Adrenal gland (tissue), 5 donors: ENCODE measurements around the gene CSTPP1.

Experiments used
- POLR2A ChIP-seq, 2 donors: fragments of 450-650 bp; IDR thresholded peaks; one replicate each; pipeline ENCODE4 v1.6.1; 2017; ENCODE audit warnings: antibody characterized with exemption in 2 of 2, mild to moderate bottlenecking in 2 of 2, moderate library complexity in 1 of 2
- TF ChIP-seq, protein P1 (sequence below), 6 experiments: fragments of 450-650 bp in 4 of 6; fragments of 200-600 bp in 2 of 6; sonication (generic) in 1 of 6; IDR thresholded peaks; 1 replicate in 5 of 6; 2 replicates in 1 of 6; pipeline versions ENCODE4 v1.5.1 to v1.8.0; 2016 to 2021; ENCODE audit warnings: antibody characterized with exemption in 6 of 6, mild to moderate bottlenecking in 2 of 6, moderate library complexity in 1 of 6
- donor health status: DM: no; HTN: no; CAD: no.

DNA sequence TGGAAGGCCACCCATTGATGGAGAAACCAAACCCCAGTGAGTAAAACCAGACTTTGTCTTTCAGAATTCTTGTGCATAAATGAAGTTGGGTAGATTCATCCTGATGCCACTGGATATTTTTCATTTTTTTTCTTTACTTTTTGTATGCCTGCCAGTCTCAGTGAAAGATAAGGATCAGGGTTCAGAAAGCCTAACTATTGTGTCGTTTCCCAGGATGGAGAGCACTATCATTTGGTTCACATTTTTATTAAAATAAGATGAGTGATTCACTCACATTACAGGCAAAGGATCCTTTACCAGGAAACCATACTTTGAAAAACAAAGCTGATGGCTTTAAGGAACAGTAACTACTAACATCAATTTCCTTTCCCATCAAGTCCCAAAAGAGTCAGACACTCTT is 188.1 kb downstream of the CSTPP1 start:
- TF ChIP-seq POLR2A (IDR thresholded peaks at IDR 0.05), result no peak
- TF ChIP-seq, protein P1, sequence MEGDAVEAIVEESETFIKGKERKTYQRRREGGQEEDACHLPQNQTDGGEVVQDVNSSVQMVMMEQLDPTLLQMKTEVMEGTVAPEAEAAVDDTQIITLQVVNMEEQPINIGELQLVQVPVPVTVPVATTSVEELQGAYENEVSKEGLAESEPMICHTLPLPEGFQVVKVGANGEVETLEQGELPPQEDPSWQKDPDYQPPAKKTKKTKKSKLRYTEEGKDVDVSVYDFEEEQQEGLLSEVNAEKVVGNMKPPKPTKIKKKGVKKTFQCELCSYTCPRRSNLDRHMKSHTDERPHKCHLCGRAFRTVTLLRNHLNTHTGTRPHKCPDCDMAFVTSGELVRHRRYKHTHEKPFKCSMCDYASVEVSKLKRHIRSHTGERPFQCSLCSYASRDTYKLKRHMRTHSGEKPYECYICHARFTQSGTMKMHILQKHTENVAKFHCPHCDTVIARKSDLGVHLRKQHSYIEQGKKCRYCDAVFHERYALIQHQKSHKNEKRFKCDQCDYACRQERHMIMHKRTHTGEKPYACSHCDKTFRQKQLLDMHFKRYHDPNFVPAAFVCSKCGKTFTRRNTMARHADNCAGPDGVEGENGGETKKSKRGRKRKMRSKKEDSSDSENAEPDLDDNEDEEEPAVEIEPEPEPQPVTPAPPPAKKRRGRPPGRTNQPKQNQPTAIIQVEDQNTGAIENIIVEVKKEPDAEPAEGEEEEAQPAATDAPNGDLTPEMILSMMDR (IDR thresholded peaks at IDR 0.05), result no peak
